Natural killer cell (primary cell): Measurements from ENCODE around the gene OSBPL10. TPM values are rescaled to one million over a fixed set of nuclear protein-coding genes. Genes with fewer than 3 reads are reported as not detected.

Experiments
- ATAC-seq, 3 donors: fragments of 150-1000 bp in 2 of 3; fragments of 200-7000 bp in 1 of 3; cut with Tn5 transposase; 1 replicate in 1 of 3; 2 replicates in 2 of 3; pipeline ENCODE4 v1.10.0; 2021; ENCODE audit warnings: mild to moderate bottlenecking in 2 of 3, moderate library complexity in 2 of 3
- DNase-seq, 2 donors: peaks; one replicate each; pipeline versions ENCODE4 v3.0.0 to v3.0.0-alpha.2; 2013 to 2021; ENCODE audit warnings: mixed read lengths in 1 of 2
- H3K27ac ChIP-seq: one replicate; pipeline ENCODE4 v1.5.1; 2013; ENCODE audit warnings: mild to moderate bottlenecking, low read length
- H3K27me3 ChIP-seq: one replicate; pipeline ENCODE4 v1.6.1; 2013; ENCODE audit warnings: low read length; ENCODE audit not compliant: control insufficient read depth, insufficient read depth
- H3K36me3 ChIP-seq: one replicate; pipeline ENCODE4 v1.6.1; 2013; ENCODE audit warnings: low read length; ENCODE audit not compliant: control insufficient read depth, insufficient read depth
- H3K4me1 ChIP-seq: one replicate; pipeline ENCODE4 v1.6.1; 2013; ENCODE audit warnings: low read length; ENCODE audit not compliant: control insufficient read depth, insufficient read depth
- H3K4me3 ChIP-seq: one replicate; pipeline ENCODE4 v1.5.1; 2013; ENCODE audit warnings: low read length
- H3K9me3 ChIP-seq: one replicate; pipeline ENCODE4 v1.6.1; 2013; ENCODE audit warnings: low read length; ENCODE audit not compliant: control insufficient read depth, insufficient read depth
- H3K27ac Mint-ChIP-seq, 2 donors: one replicate each; pipeline ENCODE4 v1.8.0; 2022; ENCODE audit warnings: mild to moderate bottlenecking in 2 of 2, mixed read lengths in 2 of 2, moderate library complexity in 1 of 2
- H3K27me3 Mint-ChIP-seq, 2 donors: one replicate each; pipeline ENCODE4 v1.8.0; 2022; ENCODE audit warnings: low read depth in 2 of 2, mixed read lengths in 2 of 2
- H3K36me3 Mint-ChIP-seq: one replicate; pipeline ENCODE4 v1.8.0; 2022; ENCODE audit warnings: mixed read lengths
- H3K4me1 Mint-ChIP-seq, 2 donors: one replicate each; pipeline ENCODE4 v1.8.0; 2022; ENCODE audit warnings: mixed read lengths in 2 of 2
- H3K4me3 Mint-ChIP-seq: one replicate; pipeline ENCODE4 v1.8.0; 2022; ENCODE audit warnings: mild to moderate bottlenecking, moderate library complexity, mixed read lengths
- H3K9me3 Mint-ChIP-seq, 2 donors: one replicate each; pipeline ENCODE4 v1.8.0; 2022; ENCODE audit warnings: mixed read lengths in 2 of 2
- CTCF ChIP-seq: fragments of 200-600 bp; IDR thresholded peaks from one replicate; pipeline ENCODE4 v1.8.0; 2022; ENCODE audit warnings: antibody characterized with exemption
- WGBS: methylation state at CpG from one replicate; pipeline ENCODE4 v1.1.7; 2013; ENCODE audit warnings: missing lambda C conversion rate; ENCODE audit not compliant: insufficient coverage; 5-methylcytosine and 5-hydroxymethylcytosine counted together
- intact Hi-C: fragments of 100-400 bp; cut with micrococcal nuclease; formaldehyde crosslinking; loops from one replicate; pipeline ENCODE4 v1.14.2; 2022
- total RNA-seq, 4 donors: library from RNA; stranded (reverse); fragments of 120-200 nt in 1 of 4; gene quantifications; one replicate each; pipeline versions ENCODE4 v1.2.3 to v1.2.4, GENCODE V29; 2013 to 2022

Gene OSBPL10
- total RNA-seq, 3 donors from 2014 or later (not counting 1 experiment from before 2014, with no cell fraction given) = 1.00 to 3.6 (median 1.6) TPM

GRCh38 chr3:31659246-31659645 is 321.8 kb downstream of the OSBPL10 start:
- ATAC-seq (no peak), DNase-seq (no peak)

GRCh38 chr3:31654998-31655397 is 326.1 kb downstream of the OSBPL10 start:
- H3K4me1 Mint-ChIP-seq = no peaks in the 10 kb centered on the region
- H3K4me1 ChIP-seq = no peaks in the 10 kb centered on the region
- no peak for TF ChIP-seq CTCF
- H3K4me3 Mint-ChIP-seq = no peak overlapping the region
- intact Hi-C loops = no loop called here
- H3K4me3 ChIP-seq = no peak overlapping the region
- no peaks in the 10 kb centered on the region for H3K36me3 ChIP-seq
- DNase-seq (no peak), ATAC-seq (no peak)
- H3K27me3 ChIP-seq = no peaks in the 10 kb centered on the region
- H3K36me3 Mint-ChIP-seq = peaks cover 82% of the 10 kb centered on the region
- peaks cover 34 to 50% of the 10 kb centered on the region in 2 donors for H3K9me3 Mint-ChIP-seq
- no peaks in the 10 kb centered on the region for H3K27me3 Mint-ChIP-seq
- H3K27ac Mint-ChIP-seq = no peak overlapping the region
- peaks cover 34% of the 10 kb centered on the region for H3K9me3 ChIP-seq
- H3K27ac ChIP-seq = no peak overlapping the region

More at GRCh38 chr3:31659246-31659645, 321.8 kb downstream of the OSBPL10 start:
- peaks cover 19 to 25% of the 10 kb centered on the region in 2 donors for H3K9me3 Mint-ChIP-seq
- no peak overlapping the region for H3K4me3 Mint-ChIP-seq
- TF ChIP-seq CTCF = no peak
- Histone ChIP-seq H3K36me3 (no peaks in the 10 kb centered on the region), H3K27ac (no peak overlapping the region), H3K4me3 (no peak overlapping the region), H3K4me1 (no peaks in the 10 kb centered on the region), H3K27me3 (no peaks in the 10 kb centered on the region), H3K9me3 (peaks cover 15% of the 10 kb centered on the region)
- intact Hi-C loops = no loop called here
- peaks cover 0 to 6% of the 10 kb centered on the region in 2 donors for H3K27me3 Mint-ChIP-seq
- no peak overlapping the region for H3K27ac Mint-ChIP-seq
- peaks cover 41% of the 10 kb centered on the region for H3K36me3 Mint-ChIP-seq
- H3K4me1 Mint-ChIP-seq = no peaks in the 10 kb centered on the region

- peaks cover 38 to 59% of the 10 kb centered on the region in 2 donors for H3K9me3 Mint-ChIP-seq
- no peak overlapping the region for H3K27ac ChIP-seq
- no peak overlapping the region for H3K4me3 Mint-ChIP-seq
- 88% methylated on average over 1 of the region's 1 CpG for WGBS
- ATAC-seq = no peak
- no peaks in the 10 kb centered on the region for H3K27me3 Mint-ChIP-seq
- no peak for TF ChIP-seq CTCF
- H3K27ac Mint-ChIP-seq = no peak overlapping the region
- no peaks in the 10 kb centered on the region for H3K36me3 ChIP-seq
- H3K27me3 ChIP-seq = no peaks in the 10 kb centered on the region
- no peak overlapping the region for H3K4me3 ChIP-seq
- peaks cover 34% of the 10 kb centered on the region for H3K9me3 ChIP-seq
- DNase-seq = no peak
- intact Hi-C loops = no loop called here
- peaks cover 93% of the 10 kb centered on the region for H3K36me3 Mint-ChIP-seq
- no peaks in the 10 kb centered on the region for H3K4me1 Mint-ChIP-seq
- no peaks in the 10 kb centered on the region for H3K4me1 ChIP-seq
These were observed 327.6 kb downstream of the OSBPL10 start for GRCh38 chr3:31653464-31653863.

- Mint-ChIP-seq H3K36me3 (peaks cover 88% of the 10 kb centered on the region), H3K27ac (no peak overlapping the region)
- TF ChIP-seq CTCF = no peak
These were observed 328.8 kb downstream of the OSBPL10 start for GRCh38 chr3:31652296-31652695.

More at GRCh38 chr3:31652296-31652695, 328.8 kb downstream of the OSBPL10 start:
- Mint-ChIP-seq H3K27me3 (no peaks in the 10 kb centered on the region), H3K4me1 (no peaks in the 10 kb centered on the region), H3K4me3 (no peak overlapping the region), H3K9me3 (peaks cover 33 to 52% of the 10 kb centered on the region in 2 donors)
- H3K4me3 ChIP-seq = no peak overlapping the region
- H3K27ac ChIP-seq = no peak overlapping the region
- intact Hi-C loops = no loop called here
- DNase-seq (no peak), ATAC-seq (no peak)
- H3K36me3 ChIP-seq = no peaks in the 10 kb centered on the region
- peaks cover 42% of the 10 kb centered on the region for H3K9me3 ChIP-seq
- H3K27me3 ChIP-seq = no peaks in the 10 kb centered on the region
- no peaks in the 10 kb centered on the region for H3K4me1 ChIP-seq
